Prostate gland (tissue), 2 donors: ENCODE data around the gene UQCRC2. TPM values are rescaled to one million over a fixed set of nuclear protein-coding genes. Genes with fewer than 3 reads are reported as not detected.

ENCODE experiments used
- DNase-seq: peaks from one replicate; pipeline ENCODE4 v3.0.0-alpha.2; 2019; ENCODE audit warnings: low spot score
- H3K27ac ChIP-seq, 2 donors: fragments of 200-600 bp; sonication (generic); 2 replicates each; pipeline ENCODE4 v1.5.1; 2017 to 2019
- H3K27me3 ChIP-seq: fragments of 200-600 bp; sonication (generic); replicated peaks from 2 replicates; pipeline ENCODE4 v1.5.1; 2019; ENCODE audit not compliant: insufficient read depth
- H3K36me3 ChIP-seq, 2 donors: fragments of 200-600 bp; sonication (generic); 1 replicate in 1 of 2; 2 replicates in 1 of 2; pipeline versions ENCODE4 v1.5.1 to v1.8.1; 2017 to 2019
- H3K4me1 ChIP-seq: fragments of 200-600 bp; sonication (generic); replicated peaks from 2 replicates; pipeline ENCODE4 v1.5.1; 2019
- H3K4me3 ChIP-seq, 2 donors: fragments of 200-600 bp; sonication (generic); 2 replicates each; pipeline ENCODE4 v1.5.1; 2017 to 2019
- H3K9me3 ChIP-seq: fragments of 200-600 bp; sonication (generic); 2 replicates; pipeline ENCODE4 v1.5.1; 2017
- CTCF ChIP-seq, 4 experiments: fragments of 200-600 bp in 2 of 4; fragments of 450-650 bp in 2 of 4; sonication (generic) in 2 of 4; IDR thresholded peaks; 1 replicate in 3 of 4; 2 replicates in 1 of 4; pipeline ENCODE4 v1.5.1; 2016 to 2019; ENCODE audit warnings: antibody characterized with exemption in 4 of 4, mild to moderate bottlenecking in 2 of 4, moderate library complexity in 2 of 4
- POLR2A ChIP-seq: fragments of 450-650 bp; IDR thresholded peaks from one replicate; pipeline ENCODE4 v1.6.1; 2016; ENCODE audit warnings: antibody characterized with exemption, mild to moderate bottlenecking
- POLR2AphosphoS5 ChIP-seq: sonication (generic); formaldehyde crosslinking; IDR thresholded peaks from one replicate; pipeline ENCODE4 v1.6.1; 2017; ENCODE audit warnings: antibody characterized with exemption
- WGBS: methylation state at CpG from one replicate; pipeline ENCODE4 v1.1.5; 2018; 5-methylcytosine and 5-hydroxymethylcytosine counted together
- intact Hi-C: fragments of 100-400 bp; cut with DNase I; formaldehyde crosslinking; loops from one replicate; pipeline ENCODE4 v1.14.2; 2022
- total RNA-seq, 2 donors: library from RNA; depleted of rRNA; stranded (reverse); fragments of >200 nt; gene quantifications; one replicate each; pipeline ENCODE4 v1.1.0, GENCODE V29; 2016

UQCRC2 gene
- total RNA-seq, 2 donors from 2014 or later = 123 to 138 TPM

- DNase-seq = no peak
- Histone ChIP-seq H3K36me3 (no peaks in the 10 kb centered on the region), H3K4me1 (peaks cover 6% of the 10 kb centered on the region), H3K27me3 (no peaks in the 10 kb centered on the region), H3K27ac (peak overlapping the region; percentile 34 to 82), H3K9me3 (no peaks in the 10 kb centered on the region), H3K4me3 (peak overlapping the region; percentile 68 to 82)
- TF ChIP-seq POLR2A (no peak), POLR2AphosphoS5 (no peak), CTCF (IDR thresholded peaks at IDR 0.05) (no peak)
- 1% methylated on average over 51 of the region's 65 CpGs for WGBS
- intact Hi-C loops = loop anchor here (5.0 kb wide), 1 partner anchor 289 kb away; the partner anchor contains the start of gene POLR3E
Observed at GRCh38 chr16:22008215-22009059, 55.3 kb downstream of the UQCRC2 start.

- Histone ChIP-seq H3K4me3 (no peak overlapping the region), H3K9me3 (no peaks in the 10 kb centered on the region), H3K4me1 (peaks cover 6% of the 10 kb centered on the region), H3K27me3 (no peaks in the 10 kb centered on the region), H3K36me3 (no peaks in the 10 kb centered on the region), H3K27ac (no peak overlapping the region)
- TF ChIP-seq POLR2AphosphoS5 = no peak
- no peak for TF ChIP-seq CTCF (IDR thresholded peaks at IDR 0.05)
- WGBS = 87% methylated on average over 5 of the region's 5 CpGs
- intact Hi-C loops = no loop called here
- DNase-seq = no peak
Observed at GRCh38 chr16:22010902-22011301, 57.7 kb downstream of the UQCRC2 start.

- Histone ChIP-seq H3K4me1 (peaks cover 6% of the 10 kb centered on the region), H3K27me3 (no peaks in the 10 kb centered on the region), H3K9me3 (no peaks in the 10 kb centered on the region), H3K4me3 (no peak overlapping the region), H3K36me3 (no peaks in the 10 kb centered on the region), H3K27ac (no peak overlapping the region)
- WGBS = 30% methylated on average over 2 of the region's 2 CpGs
- no peak for DNase-seq
- no peak for TF ChIP-seq POLR2AphosphoS5
- TF ChIP-seq POLR2A = no peak
- TF ChIP-seq CTCF (IDR thresholded peaks at IDR 0.05) = no peak
- intact Hi-C loops = no loop called here
Observed at GRCh38 chr16:22012241-22012640, 59.1 kb downstream of the UQCRC2 start.

- no peaks in the 10 kb centered on the region for H3K9me3 ChIP-seq
- no peak for DNase-seq
- TF ChIP-seq CTCF (IDR thresholded peaks at IDR 0.05) = no peak
- no peaks in the 10 kb centered on the region for H3K27me3 ChIP-seq
- H3K4me1 ChIP-seq = peaks cover 6% of the 10 kb centered on the region
- WGBS = 87% methylated on average over 4 of the region's 4 CpGs
- no peak overlapping the region for H3K4me3 ChIP-seq
- no peaks in the 10 kb centered on the region for H3K36me3 ChIP-seq
- intact Hi-C loops = no loop called here
- H3K27ac ChIP-seq = no peak overlapping the region
Observed at GRCh38 chr16:22013486-22013885, 60.3 kb downstream of the UQCRC2 start.

- Histone ChIP-seq H3K9me3 (no peaks in the 10 kb centered on the region), H3K27me3 (no peaks in the 10 kb centered on the region), H3K36me3 (no peaks in the 10 kb centered on the region), H3K27ac (no peak overlapping the region), H3K4me1 (no peaks in the 10 kb centered on the region), H3K4me3 (no peak overlapping the region)
- intact Hi-C loops = no loop called here
- no peak for DNase-seq
- 89% methylated on average over 2 of the region's 2 CpGs for WGBS
- TF ChIP-seq CTCF (IDR thresholded peaks at IDR 0.05) = no peak
- no peak for TF ChIP-seq POLR2AphosphoS5
- TF ChIP-seq POLR2A = no peak
Observed at GRCh38 chr16:22014271-22014873, 61.2 kb downstream of the UQCRC2 start.
